HEK293 (cell line): ENCODE data around the gene ZC3H4.

Source experiments
- CTCF ChIP-seq: fragments of 450-650 bp; formaldehyde crosslinking; IDR thresholded peaks from 2 replicates; pipeline ENCODE4 v1.5.1; 2016; ENCODE audit warnings: missing biosample characterization, missing genetic modification characterization
- YY1 ChIP-seq: fragments of 450-650 bp; formaldehyde crosslinking; IDR thresholded peaks from 2 replicates; pipeline ENCODE4 v1.5.1; 2018; ENCODE audit warnings: missing biosample characterization, missing genetic modification characterization
- ZBTB20 ChIP-seq: fragments of 450-650 bp; formaldehyde crosslinking; IDR thresholded peaks from 2 replicates; pipeline ENCODE4 v1.5.1; 2016; ENCODE audit warnings: missing biosample characterization, missing genetic modification characterization
- ZNF24 ChIP-seq: fragments of 450-650 bp; formaldehyde crosslinking; IDR thresholded peaks from 2 replicates; pipeline ENCODE4 v1.5.1; 2016; ENCODE audit warnings: missing biosample characterization, missing genetic modification characterization
- ZNF248 ChIP-seq: fragments of 450-650 bp; formaldehyde crosslinking; IDR thresholded peaks from 2 replicates; pipeline ENCODE4 v1.5.1; 2017; ENCODE audit warnings: missing biosample characterization, missing genetic modification characterization
- TF ChIP-seq, protein P1 (sequence below): fragments of 450-650 bp; formaldehyde crosslinking; IDR thresholded peaks from 2 replicates; pipeline ENCODE4 v1.5.1; 2016; ENCODE audit warnings: missing biosample characterization, missing genetic modification characterization
- TF ChIP-seq, protein P2 (sequence below): sonication (generic); formaldehyde crosslinking; IDR thresholded peaks from 2 replicates; pipeline ENCODE4 v1.8.1; 2022; ENCODE audit warnings: mild to moderate bottlenecking, moderate library complexity, missing genetic modification reagents

DNA sequence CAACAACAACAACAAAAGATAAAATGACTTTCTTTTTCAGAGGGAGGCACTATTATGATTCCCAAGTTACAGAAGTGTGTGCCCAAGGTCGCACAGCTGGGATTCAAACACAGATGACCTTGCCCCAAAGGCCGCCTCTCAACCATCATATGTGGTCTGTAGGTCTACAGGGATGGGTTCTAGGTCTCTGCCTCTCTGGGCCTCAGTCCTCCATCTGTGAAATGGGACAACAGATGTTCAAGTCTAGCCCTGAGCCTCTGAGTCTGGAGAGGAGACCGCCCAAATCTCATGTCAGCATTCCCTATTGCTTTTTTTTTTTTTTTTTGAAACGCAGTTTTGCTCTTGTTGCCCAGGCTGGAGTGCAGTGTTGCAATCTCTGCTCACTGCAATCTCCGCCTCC, 89.1 kb downstream of the ZC3H4 start:
- no peak for TF ChIP-seq ZBTB20 (tag by site-specific recombination)
- TF ChIP-seq, protein P1, sequence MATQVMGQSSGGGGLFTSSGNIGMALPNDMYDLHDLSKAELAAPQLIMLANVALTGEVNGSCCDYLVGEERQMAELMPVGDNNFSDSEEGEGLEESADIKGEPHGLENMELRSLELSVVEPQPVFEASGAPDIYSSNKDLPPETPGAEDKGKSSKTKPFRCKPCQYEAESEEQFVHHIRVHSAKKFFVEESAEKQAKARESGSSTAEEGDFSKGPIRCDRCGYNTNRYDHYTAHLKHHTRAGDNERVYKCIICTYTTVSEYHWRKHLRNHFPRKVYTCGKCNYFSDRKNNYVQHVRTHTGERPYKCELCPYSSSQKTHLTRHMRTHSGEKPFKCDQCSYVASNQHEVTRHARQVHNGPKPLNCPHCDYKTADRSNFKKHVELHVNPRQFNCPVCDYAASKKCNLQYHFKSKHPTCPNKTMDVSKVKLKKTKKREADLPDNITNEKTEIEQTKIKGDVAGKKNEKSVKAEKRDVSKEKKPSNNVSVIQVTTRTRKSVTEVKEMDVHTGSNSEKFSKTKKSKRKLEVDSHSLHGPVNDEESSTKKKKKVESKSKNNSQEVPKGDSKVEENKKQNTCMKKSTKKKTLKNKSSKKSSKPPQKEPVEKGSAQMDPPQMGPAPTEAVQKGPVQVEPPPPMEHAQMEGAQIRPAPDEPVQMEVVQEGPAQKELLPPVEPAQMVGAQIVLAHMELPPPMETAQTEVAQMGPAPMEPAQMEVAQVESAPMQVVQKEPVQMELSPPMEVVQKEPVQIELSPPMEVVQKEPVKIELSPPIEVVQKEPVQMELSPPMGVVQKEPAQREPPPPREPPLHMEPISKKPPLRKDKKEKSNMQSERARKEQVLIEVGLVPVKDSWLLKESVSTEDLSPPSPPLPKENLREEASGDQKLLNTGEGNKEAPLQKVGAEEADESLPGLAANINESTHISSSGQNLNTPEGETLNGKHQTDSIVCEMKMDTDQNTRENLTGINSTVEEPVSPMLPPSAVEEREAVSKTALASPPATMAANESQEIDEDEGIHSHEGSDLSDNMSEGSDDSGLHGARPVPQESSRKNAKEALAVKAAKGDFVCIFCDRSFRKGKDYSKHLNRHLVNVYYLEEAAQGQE, result no peak
- TF ChIP-seq, protein P2, sequence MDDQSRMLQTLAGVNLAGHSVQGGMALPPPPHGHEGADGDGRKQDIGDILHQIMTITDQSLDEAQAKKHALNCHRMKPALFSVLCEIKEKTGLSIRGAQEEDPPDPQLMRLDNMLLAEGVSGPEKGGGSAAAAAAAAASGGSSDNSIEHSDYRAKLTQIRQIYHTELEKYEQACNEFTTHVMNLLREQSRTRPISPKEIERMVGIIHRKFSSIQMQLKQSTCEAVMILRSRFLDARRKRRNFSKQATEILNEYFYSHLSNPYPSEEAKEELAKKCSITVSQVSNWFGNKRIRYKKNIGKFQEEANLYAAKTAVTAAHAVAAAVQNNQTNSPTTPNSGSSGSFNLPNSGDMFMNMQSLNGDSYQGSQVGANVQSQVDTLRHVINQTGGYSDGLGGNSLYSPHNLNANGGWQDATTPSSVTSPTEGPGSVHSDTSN (CRISPR knock-in tag), result no peak
- TF ChIP-seq CTCF (tag by site-specific recombination), result no peak
- no peak for TF ChIP-seq ZNF24 (tag by site-specific recombination)
- TF ChIP-seq ZNF248 (tag by site-specific recombination), result no peak
- no peak for TF ChIP-seq YY1
